Muscle of back (tissue), 11 donors: Measurements from ENCODE around the gene ACSS2. TPM values are rescaled to one million over a fixed set of nuclear protein-coding genes. Genes with fewer than 3 reads are reported as not detected.

Experiments used
- DNase-seq, 3 donors: peaks; one replicate each; pipeline versions ENCODE4 v3.0.0 to v3.0.0-alpha.2; 2013
- polyA plus RNA-seq, 10 donors: library from polyadenylated mRNA; unstranded; fragments of 120-200 nt; gene quantifications; one replicate each; pipeline ENCODE4 v1.2.1, GENCODE V29; 2013; ENCODE audit not compliant: insufficient read length in 10 of 10

The ACSS2 gene
- polyA plus RNA-seq, 10 donors, result 40.4 to 65.1 (median 49.6) TPM

DNA sequence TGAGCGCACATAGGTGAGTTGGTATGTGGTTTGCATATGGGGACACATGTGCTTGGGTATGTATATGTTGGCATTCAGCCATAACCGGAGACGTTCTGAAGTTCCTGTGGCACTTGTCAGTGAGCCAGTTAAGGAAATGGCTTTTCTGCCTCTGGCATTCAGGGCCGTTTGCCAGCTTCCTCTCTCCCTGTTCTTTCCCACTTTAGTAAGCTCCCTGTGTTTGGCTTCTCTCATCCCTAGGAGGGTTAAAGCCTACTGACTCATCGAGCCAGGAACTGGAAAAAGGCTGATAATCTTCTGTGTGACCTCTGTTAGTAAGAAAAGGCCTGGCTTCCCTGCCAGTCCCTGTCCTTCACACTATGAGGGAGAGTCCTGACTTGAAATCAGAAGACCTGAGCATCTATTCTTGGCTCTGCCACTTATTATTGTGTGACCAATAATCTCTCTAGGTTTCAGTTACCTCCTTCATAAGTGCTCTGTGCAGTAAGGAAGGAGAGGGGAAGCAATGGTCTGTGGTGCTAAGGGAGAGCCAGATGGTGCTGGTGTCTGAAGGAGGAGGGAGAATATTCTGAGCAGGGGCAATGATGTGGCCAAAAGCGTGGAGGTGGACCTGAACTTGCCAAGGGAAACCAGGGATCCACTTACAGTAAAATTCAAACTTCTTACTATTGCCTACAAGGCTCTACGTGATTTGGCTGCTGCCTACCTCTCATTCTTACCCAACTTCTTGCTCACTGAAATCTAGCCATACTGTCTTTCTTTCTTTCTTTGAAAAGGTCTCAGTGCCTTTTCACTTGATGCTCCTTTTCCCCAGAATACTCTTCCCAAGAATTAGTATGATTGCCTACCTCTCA lies 31.4 kb downstream of the ACSS2 start:
- peak; percentile 36 to 79 (median 48) for DNase-seq

DNA sequence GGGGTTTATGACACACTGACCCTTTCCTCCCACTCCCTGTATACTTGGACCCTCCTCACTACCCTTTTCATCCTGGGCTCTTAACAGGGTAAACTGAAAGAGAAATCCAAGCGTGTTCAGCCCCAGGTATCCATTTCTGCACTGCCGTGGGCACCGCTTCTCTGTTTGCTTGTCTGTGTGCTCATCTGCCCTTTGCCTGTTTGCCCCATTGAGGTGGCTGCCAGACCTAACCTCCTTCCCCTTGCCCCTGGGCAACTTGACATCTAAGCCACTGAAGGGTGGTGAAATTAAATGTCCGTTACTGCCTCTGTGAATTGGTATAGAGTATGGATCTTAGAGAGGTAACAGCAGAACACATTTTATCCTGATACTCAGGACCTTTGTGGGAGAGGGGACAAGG lies 38.7 kb downstream of the ACSS2 start:
- no peak for DNase-seq

DNA sequence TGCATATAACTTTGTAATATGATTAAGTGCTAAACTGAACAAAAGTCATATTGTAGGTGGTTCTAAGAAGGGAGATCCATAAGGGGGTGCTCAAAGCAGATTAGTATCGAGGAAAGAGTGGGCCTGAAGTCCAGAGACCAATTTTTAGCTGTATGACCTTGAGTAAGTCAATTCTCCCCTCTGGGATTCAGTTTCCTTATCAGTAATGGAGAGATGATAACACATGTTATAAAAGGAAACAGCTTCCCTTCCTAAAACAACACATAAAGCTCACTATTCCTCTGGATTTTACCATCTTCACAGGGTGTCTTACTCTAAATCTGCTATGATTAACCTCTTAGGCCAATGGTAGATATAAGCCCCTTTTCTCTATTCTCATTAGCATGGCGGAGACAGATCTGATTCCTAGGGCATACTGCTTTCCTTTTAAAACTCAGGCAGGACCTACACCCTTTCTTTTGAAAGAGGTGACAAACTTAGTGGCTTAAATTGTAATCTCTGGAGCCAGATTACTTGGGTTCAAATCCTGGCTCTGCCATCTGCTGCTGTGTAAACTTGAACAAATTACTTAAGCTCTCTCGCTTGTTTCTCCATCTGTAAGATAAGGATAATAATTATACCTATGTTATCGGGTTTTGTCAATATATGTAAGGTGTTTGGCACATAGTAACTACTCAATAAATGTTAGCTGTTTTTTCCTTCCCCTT lies 39.5 kb downstream of the ACSS2 start:
- no peak for DNase-seq

DNA sequence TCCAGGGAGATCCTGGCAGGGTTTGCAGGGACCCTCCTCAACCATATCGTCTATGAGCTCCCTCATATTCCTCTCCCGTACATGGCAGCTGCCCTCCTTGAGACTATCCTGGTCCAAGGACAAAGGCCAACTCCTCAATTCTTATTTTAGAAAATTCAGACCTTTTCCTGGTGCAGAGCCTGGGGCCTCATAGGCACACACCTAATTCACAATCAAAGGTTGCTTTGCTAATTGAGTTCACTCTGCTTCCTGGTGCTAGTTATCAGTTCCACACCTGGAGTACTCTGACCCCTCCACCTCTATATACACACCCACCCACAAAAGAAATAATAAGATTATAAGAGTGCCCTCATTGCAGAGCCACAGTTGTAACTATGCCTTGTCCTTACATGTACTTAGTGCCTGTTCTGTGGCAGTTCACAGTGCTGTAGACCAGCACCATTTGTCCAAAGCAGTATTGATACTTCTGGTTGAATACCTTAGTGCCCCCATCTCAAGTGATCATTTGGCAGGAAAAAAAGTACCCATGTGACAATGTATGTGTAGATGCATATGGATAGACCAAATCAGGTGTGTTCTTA lies 40.5 kb downstream of the ACSS2 start:
- no peak for DNase-seq

GRCh38 chr20:34920055-34920454 lies 43.6 kb downstream of the ACSS2 start:
- no peak for DNase-seq

DNA sequence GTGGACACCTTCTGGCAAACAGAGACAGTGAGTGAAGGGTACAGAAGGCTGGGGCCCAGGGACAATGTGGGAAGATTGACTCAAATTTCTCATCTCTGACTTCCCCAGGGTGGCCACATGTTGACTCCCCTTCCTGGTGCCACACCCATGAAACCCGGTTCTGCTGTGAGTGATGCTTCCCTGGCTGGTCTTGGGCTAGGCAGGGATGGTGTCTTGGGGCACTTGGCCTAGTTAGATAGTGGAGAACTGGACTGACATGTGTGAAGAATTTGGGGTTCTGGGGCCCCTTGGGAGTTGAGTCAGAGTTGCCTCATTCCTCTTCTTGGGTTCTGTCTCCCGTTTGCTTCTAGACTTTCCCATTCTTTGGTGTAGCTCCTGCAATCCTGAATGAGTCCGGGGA lies 45.0 kb downstream of the ACSS2 start:
- DNase-seq, result no peak

DNA sequence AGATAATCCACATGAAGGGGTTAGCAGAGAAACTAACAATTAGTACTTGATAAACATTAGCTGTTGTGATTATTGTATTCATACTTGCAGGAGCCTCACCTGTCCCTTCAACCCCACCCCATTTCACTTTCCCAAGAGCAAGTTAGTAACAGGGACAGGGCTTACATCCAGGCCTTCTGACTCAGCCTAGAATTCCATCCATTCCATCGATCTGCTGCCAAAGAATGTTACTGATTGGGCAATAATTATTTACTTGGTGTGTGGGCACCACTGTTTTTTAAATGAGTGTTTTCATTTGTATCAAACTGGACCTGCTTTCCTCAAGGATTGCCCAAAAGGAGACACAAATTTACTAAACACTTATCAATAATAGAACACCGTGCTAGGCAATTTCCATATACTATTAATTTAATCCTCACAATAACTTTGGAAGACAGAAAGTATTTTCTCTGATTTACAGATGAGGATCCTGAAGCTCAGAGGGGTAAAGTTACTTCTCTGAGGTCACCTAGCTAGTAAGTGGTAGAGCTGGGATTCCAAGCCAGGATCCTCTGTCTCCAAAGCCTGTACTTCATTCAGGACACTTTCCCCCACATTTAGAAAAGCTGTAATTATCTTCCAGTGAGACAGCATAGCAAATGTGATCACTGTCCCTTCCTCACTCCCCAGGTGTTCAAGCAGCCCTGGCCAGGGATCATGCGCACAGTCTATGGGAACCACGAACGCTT lies 46.4 kb downstream of the ACSS2 start:
- DNase-seq, result peak in 1 of 3 donors; percentile 39

GRCh38 chr20:34923414-34923813 lies 47.0 kb downstream of the ACSS2 start:
- DNase-seq, result no peak

DNA sequence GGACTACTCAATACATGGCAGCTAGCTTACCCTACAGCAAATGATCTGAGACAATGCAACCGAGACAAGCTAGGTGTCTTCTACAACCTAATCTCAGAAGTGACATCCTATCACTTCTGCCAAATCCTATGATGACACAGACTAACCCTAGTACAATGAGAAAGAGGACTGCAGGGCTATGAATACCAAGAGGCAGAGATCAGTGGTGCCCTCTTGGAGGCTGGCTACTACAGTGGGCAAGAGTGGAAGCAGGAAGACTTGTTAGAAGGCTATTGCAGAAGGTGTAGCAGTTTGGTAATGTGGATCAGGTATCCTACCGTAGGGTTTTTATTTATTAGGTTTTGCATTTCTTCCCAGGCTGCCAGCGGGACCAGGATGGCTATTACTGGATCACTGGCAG lies 48.9 kb downstream of the ACSS2 start:
- no peak for DNase-seq

DNA sequence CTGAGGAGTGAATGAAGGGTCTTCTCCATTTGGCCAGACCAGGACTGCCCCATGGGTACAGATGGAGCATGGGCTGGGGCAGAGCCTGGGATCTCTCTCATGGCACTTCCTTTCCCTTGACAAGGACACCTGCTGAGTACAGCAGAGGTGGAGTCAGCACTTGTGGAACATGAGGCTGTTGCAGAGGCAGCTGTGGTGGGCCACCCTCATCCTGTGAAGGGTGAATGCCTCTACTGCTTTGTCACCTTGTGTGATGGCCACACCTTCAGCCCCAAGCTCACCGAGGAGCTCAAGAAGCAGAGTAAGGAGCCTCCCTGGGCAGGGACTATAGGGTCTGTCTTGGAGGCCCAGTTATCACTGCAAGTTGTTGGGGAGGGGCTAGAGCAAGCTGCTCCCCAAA lies 49.6 kb downstream of the ACSS2 start:
- no peak for DNase-seq

GRCh38 chr20:34926581-34926980 lies 50.2 kb downstream of the ACSS2 start:
- DNase-seq, result no peak

- no peak for DNase-seq
Observed at GRCh38 chr20:34927736-34928135, 51.3 kb downstream of the ACSS2 start.

- no peak for DNase-seq
Observed at GRCh38 chr20:34928411-34928810, 52.0 kb downstream of the ACSS2 start.

- DNase-seq, result no peak
Observed at GRCh38 chr20:34931771-34932170, 55.4 kb downstream of the ACSS2 start.

DNA sequence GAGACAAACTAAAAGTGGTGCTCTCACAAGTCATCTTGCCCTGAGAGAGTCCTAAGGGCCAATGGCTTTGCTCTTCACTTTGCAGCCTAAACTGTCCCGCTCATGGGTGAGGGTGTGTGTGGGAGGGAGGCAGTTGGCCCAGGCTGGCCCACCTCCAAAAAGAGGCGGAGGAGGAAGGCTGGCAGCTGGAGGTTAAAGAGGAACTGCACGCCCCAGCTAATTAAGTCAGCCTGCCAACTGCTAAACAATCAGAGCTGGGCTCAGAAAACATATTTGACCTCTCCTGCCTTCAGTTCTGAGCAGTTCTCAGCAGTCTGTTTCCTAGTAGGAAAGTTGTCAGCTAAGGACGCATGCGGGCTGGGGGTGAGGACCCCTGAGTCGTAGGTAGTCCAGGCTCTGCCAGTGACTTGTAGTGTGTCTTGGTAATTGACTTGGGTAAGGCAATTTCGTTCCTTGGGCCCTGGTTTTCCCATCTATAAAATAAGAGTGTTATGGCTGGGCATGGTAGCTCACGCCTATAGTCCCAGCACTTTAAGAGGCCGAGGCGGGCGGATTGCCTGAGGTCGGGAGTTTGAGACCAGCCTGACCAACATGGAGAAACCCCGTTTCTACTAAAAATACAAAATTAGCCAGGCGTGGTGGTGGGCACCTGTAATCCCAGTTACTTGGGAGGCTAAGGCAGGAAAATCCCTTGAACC lies 62.2 kb downstream of the ACSS2 start:
- DNase-seq, result peak; percentile 31 to 68 (median 54)

GRCh38 chr20:34940081-34940481 lies 63.7 kb downstream of the ACSS2 start:
- peak in 1 of 3 donors; percentile 17 for DNase-seq

DNA sequence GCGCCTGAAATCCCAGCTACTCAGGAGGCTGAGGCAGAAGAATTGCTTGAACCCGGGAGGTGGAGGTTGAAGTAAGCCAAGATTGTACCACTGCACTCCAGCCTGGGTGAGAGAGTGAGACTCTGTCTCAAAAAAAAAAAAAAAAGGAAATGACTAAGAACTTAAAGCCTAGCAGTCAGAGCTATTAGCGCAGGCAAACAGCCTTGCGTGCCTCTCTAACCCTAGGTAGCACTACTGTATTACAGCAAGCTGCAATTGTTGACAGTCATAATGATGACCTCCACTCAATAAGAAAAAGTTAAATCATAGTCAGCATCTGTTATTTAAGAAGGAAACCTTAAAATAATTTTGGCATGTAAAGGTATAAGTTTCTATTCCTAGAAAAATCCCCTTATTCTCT lies 64.8 kb downstream of the ACSS2 start:
- no peak for DNase-seq

- no peak for DNase-seq
Observed at GRCh38 chr20:34942301-34942700, 65.9 kb downstream of the ACSS2 start.

GRCh38 chr20:34943808-34944567 lies 67.6 kb downstream of the ACSS2 start:
- DNase-seq, result no peak

- DNase-seq, result no peak
Observed at GRCh38 chr20:34945315-34946077, 69.1 kb downstream of the ACSS2 start.
